Measurements from ENCODE around the gene OR52K2. TPM values are rescaled to one million over a fixed set of nuclear protein-coding genes. Genes with fewer than 3 reads are reported as not detected.

OR52K2 gene
- total RNA-seq, 2 donors from 2014 or later: not detected

DNA sequence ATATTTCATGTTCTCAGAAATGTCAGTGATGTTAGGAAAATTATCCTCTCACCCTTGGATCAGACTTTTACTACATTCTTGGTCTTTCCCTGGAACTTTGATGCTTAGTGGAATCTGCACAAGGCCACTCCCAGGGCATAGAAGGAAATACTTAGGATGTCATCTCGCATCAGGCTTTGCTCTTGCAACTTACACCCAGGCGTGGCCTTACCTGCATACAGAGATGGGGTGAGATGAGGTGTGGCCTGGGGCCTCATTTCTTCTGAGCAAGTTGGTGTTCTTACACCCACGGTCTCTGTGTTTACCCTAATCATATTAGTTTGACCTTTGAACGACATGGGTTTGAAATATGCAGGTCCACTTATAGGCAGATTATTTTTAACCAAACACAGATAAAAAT is 19.0 kb upstream of the OR52K2 start:
- 64% methylated on average over 4 of the region's 4 CpGs for WGBS
- no peak for DNase-seq (ENCODE audit: low spot score)

GRCh38 chr11:4433856-4434255 is 15.2 kb upstream of the OR52K2 start:
- Histone ChIP-seq H3K4me3 (no peak overlapping the region), H3K27me3 (replicated peaks; ENCODE audit: insufficient read depth) (no peaks in the 10 kb centered on the region)
- 72% methylated on average over 2 of the region's 2 CpGs for WGBS

More for the DNA sequence above, 19.0 kb upstream of the OR52K2 start:
- TF ChIP-seq POLR2AphosphoS5 (IDR thresholded peaks at IDR 0.05): no peak
- TF ChIP-seq CTCF (IDR thresholded peaks at IDR 0.05): no peak
- TF ChIP-seq POLR2A (IDR thresholded peaks at IDR 0.05): no peak
- no peak overlapping the region for H3K27ac ChIP-seq
- H3K27me3 ChIP-seq (replicated peaks; ENCODE audit: insufficient read depth): no peaks in the 10 kb centered on the region
- H3K9me3 ChIP-seq: no peaks in the 10 kb centered on the region
- no peaks in the 10 kb centered on the region for H3K36me3 ChIP-seq
- H3K4me1 ChIP-seq (replicated peaks): no peaks in the 10 kb centered on the region
- H3K4me3 ChIP-seq: no peak overlapping the region
- intact Hi-C loops (cut with DNase I): no loop called here

GRCh38 chr11:4436411-4436810 is 12.7 kb upstream of the OR52K2 start:
- intact Hi-C loops (cut with DNase I): no loop called here
- no peaks in the 10 kb centered on the region for H3K36me3 ChIP-seq
- H3K9me3 ChIP-seq: no peaks in the 10 kb centered on the region
- H3K27ac ChIP-seq: no peak overlapping the region
- no peaks in the 10 kb centered on the region for H3K27me3 ChIP-seq (replicated peaks; ENCODE audit: insufficient read depth)
- WGBS: 86% methylated on average over 1 of the region's 1 CpG
- no peak for DNase-seq (ENCODE audit: low spot score)
- TF ChIP-seq POLR2A (IDR thresholded peaks at IDR 0.05): no peak
- TF ChIP-seq POLR2AphosphoS5 (IDR thresholded peaks at IDR 0.05): no peak
- no peak for TF ChIP-seq CTCF (IDR thresholded peaks at IDR 0.05)
- H3K4me3 ChIP-seq: no peak overlapping the region
- no peaks in the 10 kb centered on the region for H3K4me1 ChIP-seq (replicated peaks)

More at GRCh38 chr11:4433856-4434255, 15.2 kb upstream of the OR52K2 start:
- TF ChIP-seq POLR2AphosphoS5 (IDR thresholded peaks at IDR 0.05) (no peak), CTCF (IDR thresholded peaks at IDR 0.05) (no peak), POLR2A (IDR thresholded peaks at IDR 0.05) (no peak)
- intact Hi-C loops (cut with DNase I): no loop called here
- no peak for DNase-seq (ENCODE audit: low spot score)
- Histone ChIP-seq H3K36me3 (no peaks in the 10 kb centered on the region), H3K9me3 (no peaks in the 10 kb centered on the region), H3K27ac (no peak overlapping the region), H3K4me1 (replicated peaks) (no peaks in the 10 kb centered on the region)

DNA sequence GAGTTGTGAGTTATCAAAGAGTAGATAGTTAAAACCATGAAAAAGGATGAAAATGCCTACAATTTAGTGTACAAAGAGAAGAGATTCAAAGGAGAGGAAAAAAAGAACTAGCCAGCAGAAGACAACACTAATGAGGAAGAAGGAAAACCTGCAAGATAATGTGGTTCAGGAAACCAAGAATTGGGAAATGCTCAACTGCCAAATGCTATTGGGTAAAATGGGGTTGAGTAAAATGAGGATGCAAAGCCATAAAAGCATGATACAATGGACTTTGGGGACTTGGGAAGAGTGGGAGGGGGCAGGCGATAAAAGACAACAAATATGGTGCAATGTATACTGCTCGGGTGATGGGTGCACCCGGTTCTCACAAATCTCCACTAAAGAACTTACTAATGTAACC is 7.6 kb upstream of the OR52K2 start:
- no peak overlapping the region for H3K4me3 ChIP-seq
- intact Hi-C loops (cut with DNase I): no loop called here
- H3K27me3 ChIP-seq (replicated peaks; ENCODE audit: insufficient read depth): no peaks in the 10 kb centered on the region
- TF ChIP-seq CTCF (IDR thresholded peaks at IDR 0.05) (no peak), POLR2AphosphoS5 (IDR thresholded peaks at IDR 0.05) (no peak), POLR2A (IDR thresholded peaks at IDR 0.05) (no peak)
- H3K4me1 ChIP-seq (replicated peaks): no peaks in the 10 kb centered on the region
- 88% methylated on average over 3 of the region's 3 CpGs for WGBS
- no peak overlapping the region for H3K27ac ChIP-seq
- DNase-seq (ENCODE audit: low spot score): no peak
- H3K36me3 ChIP-seq: no peaks in the 10 kb centered on the region
- H3K9me3 ChIP-seq: no peaks in the 10 kb centered on the region

GRCh38 chr11:4443232-4443891 is 5.7 kb upstream of the OR52K2 start:
- Histone ChIP-seq H3K27me3 (replicated peaks; ENCODE audit: insufficient read depth) (no peaks in the 10 kb centered on the region), H3K4me3 (no peak overlapping the region), H3K36me3 (no peaks in the 10 kb centered on the region), H3K9me3 (no peaks in the 10 kb centered on the region), H3K4me1 (replicated peaks) (no peaks in the 10 kb centered on the region), H3K27ac (no peak overlapping the region)
- 36% methylated on average over 3 of the region's 3 CpGs for WGBS
- no peak for TF ChIP-seq CTCF (IDR thresholded peaks at IDR 0.05)
- TF ChIP-seq POLR2A (IDR thresholded peaks at IDR 0.05): no peak
- TF ChIP-seq POLR2AphosphoS5 (IDR thresholded peaks at IDR 0.05): no peak
- DNase-seq (ENCODE audit: low spot score): no peak
- intact Hi-C loops (cut with DNase I): no loop called here

Measured in prostate gland (tissue), 2 donors.